Fibroblast of skin of back (primary cell): ENCODE results near the gene TBC1D22A.

Experiments used
- DNase-seq: peaks from one replicate; pipeline ENCODE4 v3.0.0-alpha.2; 2013

TBC1D22A gene

GRCh38 chr22:46935506-46936377 is 173.3 kb downstream of the TBC1D22A start:
- DNase-seq, result no peak

- DNase-seq, result no peak
These were observed 174.0 kb downstream of the TBC1D22A start for GRCh38 chr22:46936378-46936903.

GRCh38 chr22:46937185-46937584 is 174.7 kb downstream of the TBC1D22A start:
- no peak for DNase-seq

- no peak for DNase-seq
These were observed 175.5 kb downstream of the TBC1D22A start for GRCh38 chr22:46937939-46938338.

GRCh38 chr22:46941968-46942798 is 179.7 kb downstream of the TBC1D22A start:
- DNase-seq, result no peak

- no peak for DNase-seq
These were observed 180.6 kb downstream of the TBC1D22A start for GRCh38 chr22:46942799-46943785.

- DNase-seq, result no peak
These were observed 183.0 kb downstream of the TBC1D22A start for GRCh38 chr22:46945481-46945880.

GRCh38 chr22:46946383-46946962 is 184.0 kb downstream of the TBC1D22A start:
- DNase-seq, result no peak

GRCh38 chr22:46947516-46948257 is 185.2 kb downstream of the TBC1D22A start:
- DNase-seq, result no peak

- no peak for DNase-seq
These were observed 186.1 kb downstream of the TBC1D22A start for GRCh38 chr22:46948411-46949144.

GRCh38 chr22:46951350-46951749 is 188.9 kb downstream of the TBC1D22A start:
- DNase-seq, result no peak

GRCh38 chr22:46951973-46952372 is 189.5 kb downstream of the TBC1D22A start:
- no peak for DNase-seq

- DNase-seq, result no peak
These were observed 191.7 kb downstream of the TBC1D22A start for GRCh38 chr22:46953968-46954765.

- DNase-seq, result no peak
These were observed 192.3 kb downstream of the TBC1D22A start for GRCh38 chr22:46954781-46955180.

- DNase-seq, result no peak
These were observed 194.2 kb downstream of the TBC1D22A start for GRCh38 chr22:46956498-46957215.

- no peak for DNase-seq
These were observed 195.1 kb downstream of the TBC1D22A start for GRCh38 chr22:46957521-46957920.

GRCh38 chr22:46958191-46958590 is 195.7 kb downstream of the TBC1D22A start:
- no peak for DNase-seq

- no peak for DNase-seq
These were observed 196.2 kb downstream of the TBC1D22A start for GRCh38 chr22:46958658-46959057.

GRCh38 chr22:46959369-46959768 is 196.9 kb downstream of the TBC1D22A start:
- no peak for DNase-seq
